H1 (cell line): ENCODE data around the gene SMG9.

Experiments used
- BCL11A ChIP-seq, 2 experiments: IDR thresholded peaks; one replicate each; pipeline ENCODE4 v1.6.1; 2011; ENCODE audit warnings: low read depth in 2 of 2, low read length in 2 of 2, mild to moderate bottlenecking in 2 of 2
- EGR1 ChIP-seq: IDR thresholded peaks from 2 replicates; pipeline ENCODE4 v1.6.1; 2011; ENCODE audit warnings: low read depth, low read length, borderline replicate concordance
- EZH2 ChIP-seq: fragments of 200-600 bp; sonication (generic); IDR thresholded peaks from 2 replicates; pipeline ENCODE4 v1.7.1; 2012; ENCODE audit warnings: low read depth, mild to moderate bottlenecking, moderate library complexity, low read length, inconsistent platforms; ENCODE audit not compliant: severe bottlenecking
- HDAC6 ChIP-seq: IDR thresholded peaks from one replicate; pipeline ENCODE4 v1.7.1; 2012; ENCODE audit warnings: low read depth, mild to moderate bottlenecking, inconsistent platforms, low read length, moderate library complexity
- JUND ChIP-seq: IDR thresholded peaks from 2 replicates; pipeline ENCODE4 v1.6.1; 2011; ENCODE audit warnings: mild to moderate bottlenecking, improper control_type of control experiment, low read length
- MAFK ChIP-seq: IDR thresholded peaks from 2 replicates; pipeline ENCODE4 v1.6.1; 2012; ENCODE audit warnings: low read depth, mild to moderate bottlenecking, improper control_type of control experiment, low read length
- NRF1 ChIP-seq: IDR thresholded peaks from 2 replicates; pipeline ENCODE4 v1.6.1; 2011; ENCODE audit warnings: mild to moderate bottlenecking, low read depth, low read length, improper control_type of control experiment
- TAF7 ChIP-seq: optimal IDR thresholded peaks from 2 replicates; pipeline ENCODE3; 2011; ENCODE audit warnings: low read depth, mild to moderate bottlenecking, inconsistent platforms, low read length, moderate library complexity, borderline replicate concordance
- TF ChIP-seq, protein P1 (sequence below), 3 experiments: IDR thresholded peaks; 1 replicate in 2 of 3; 2 replicates in 1 of 3; pipeline versions ENCODE4 v1.5.1 to v1.6.1; 2011; ENCODE audit warnings: low read length in 3 of 3, mild to moderate bottlenecking in 3 of 3, inconsistent platforms in 2 of 3, low read depth in 1 of 3, moderate library complexity in 1 of 3; ENCODE audit not compliant: insufficient read depth in 1 of 3; ENCODE audit errors: control extremely low read depth in 1 of 3

DNA sequence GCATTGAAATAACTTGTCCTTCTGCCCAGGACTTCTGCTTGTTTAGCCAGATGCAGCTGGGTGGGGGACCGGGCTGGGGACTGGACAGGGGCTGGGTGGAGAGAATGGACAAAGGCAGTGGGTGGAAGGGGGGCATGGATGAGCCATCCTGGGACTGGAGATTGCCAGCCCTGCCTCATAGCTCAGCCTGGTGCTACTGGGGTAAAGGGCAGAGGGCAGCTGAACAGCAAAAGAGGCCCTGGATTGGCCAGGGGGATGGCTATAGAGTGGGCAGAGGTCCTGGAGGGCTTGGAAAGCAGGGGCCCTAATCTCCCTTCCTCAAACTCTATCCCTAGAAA is 67.1 kb downstream of the SMG9 start:
- TF ChIP-seq NRF1, result no peak
- no peak for TF ChIP-seq JUND
- TF ChIP-seq TAF7, result no peak
- TF ChIP-seq, protein P1, sequence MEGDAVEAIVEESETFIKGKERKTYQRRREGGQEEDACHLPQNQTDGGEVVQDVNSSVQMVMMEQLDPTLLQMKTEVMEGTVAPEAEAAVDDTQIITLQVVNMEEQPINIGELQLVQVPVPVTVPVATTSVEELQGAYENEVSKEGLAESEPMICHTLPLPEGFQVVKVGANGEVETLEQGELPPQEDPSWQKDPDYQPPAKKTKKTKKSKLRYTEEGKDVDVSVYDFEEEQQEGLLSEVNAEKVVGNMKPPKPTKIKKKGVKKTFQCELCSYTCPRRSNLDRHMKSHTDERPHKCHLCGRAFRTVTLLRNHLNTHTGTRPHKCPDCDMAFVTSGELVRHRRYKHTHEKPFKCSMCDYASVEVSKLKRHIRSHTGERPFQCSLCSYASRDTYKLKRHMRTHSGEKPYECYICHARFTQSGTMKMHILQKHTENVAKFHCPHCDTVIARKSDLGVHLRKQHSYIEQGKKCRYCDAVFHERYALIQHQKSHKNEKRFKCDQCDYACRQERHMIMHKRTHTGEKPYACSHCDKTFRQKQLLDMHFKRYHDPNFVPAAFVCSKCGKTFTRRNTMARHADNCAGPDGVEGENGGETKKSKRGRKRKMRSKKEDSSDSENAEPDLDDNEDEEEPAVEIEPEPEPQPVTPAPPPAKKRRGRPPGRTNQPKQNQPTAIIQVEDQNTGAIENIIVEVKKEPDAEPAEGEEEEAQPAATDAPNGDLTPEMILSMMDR (IDR thresholded peaks at IDR 0.05; ENCODE audit: control extremely low read depth in 1 of 3, insufficient read depth in 1 of 3, low read depth in 1 of 3, low read length in 3 of 3), result no peak
- no peak for TF ChIP-seq EGR1
- no peak for TF ChIP-seq HDAC6
- no peak for TF ChIP-seq MAFK
- TF ChIP-seq EZH2, result no peak
- no peak for TF ChIP-seq BCL11A (IDR thresholded peaks at IDR 0.05; ENCODE audit: low read depth in 2 of 2, low read length in 2 of 2)
